Measurements from ENCODE around the gene NPRL2. TPM values are rescaled to one million over a fixed set of nuclear protein-coding genes. Genes with fewer than 3 reads are reported as not detected.
A peak's percentile ranks its signal among the peaks of the same experiment; 100 is the strongest.

Gene NPRL2
- total and polyA plus RNA-seq, 2 of the 13 experiments (the other 11 are each of a cell fraction or from before 2014, with no cell fraction given), result 30.6 to 51.4 TPM

DNA sequence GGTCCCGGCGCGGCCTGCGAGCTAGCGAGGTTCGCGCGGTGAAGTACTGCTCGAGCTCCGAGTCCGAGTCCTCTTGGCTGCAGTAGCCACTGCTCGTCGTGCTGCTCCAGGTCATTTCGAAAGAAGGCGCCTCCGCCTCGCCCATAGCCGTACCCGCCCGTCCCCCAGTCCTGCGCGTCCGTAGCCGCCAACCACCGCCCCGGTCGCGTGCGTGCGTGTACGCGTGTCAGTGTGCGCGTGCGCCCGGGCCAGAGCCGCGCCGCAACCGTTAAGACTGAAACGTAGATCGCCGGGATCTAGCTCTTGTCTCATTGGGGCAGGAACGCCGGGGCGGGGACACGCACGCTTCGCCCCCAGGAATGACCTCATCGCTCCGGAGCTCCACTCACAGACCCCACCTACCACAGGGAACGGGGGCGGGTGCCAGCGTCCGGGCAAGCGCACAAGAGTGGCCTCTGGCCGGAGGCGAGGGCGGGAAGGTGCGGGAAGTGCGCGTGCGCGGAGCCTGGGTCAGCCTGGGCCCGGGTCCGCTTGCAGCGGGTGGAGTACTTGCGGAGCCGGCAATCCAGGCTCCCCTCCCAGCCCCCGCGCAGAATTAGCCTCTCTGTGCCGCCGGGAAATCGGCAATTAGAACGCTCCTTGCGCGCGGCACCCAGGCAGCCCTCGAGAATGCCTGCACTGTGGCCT lies 13.3 kb downstream of the NPRL2 start (continued):
- TF ChIP-seq MLX (CRISPR knock-in tag; IDR thresholded peaks at IDR 0.05), result peak; percentile 22; the same call in 1 of the 2 replicates
- TF ChIP-seq TCF7 (IDR thresholded peaks at IDR 0.05; ENCODE audit: low read depth), result no peak
- no peak for TF ChIP-seq PAWR (CRISPR knock-in tag; IDR thresholded peaks at IDR 0.05; ENCODE audit: borderline replicate concordance)
- peak; percentile 77 for TF ChIP-seq ZFP36L1 (CRISPR knock-in tag; IDR thresholded peaks at IDR 0.05)
- no peak; the same call in 1 of the 2 replicates for TF ChIP-seq HMG20A (CRISPR knock-in tag; IDR thresholded peaks at IDR 0.05; ENCODE audit: borderline replicate concordance)
- 0 out of 2 replicates have a peak, but pooled peaks have one; percentile 56 for TF ChIP-seq JUNB (CRISPR knock-in tag; IDR thresholded peaks at IDR 0.05; ENCODE audit: borderline replicate concordance)
- peak; percentile 95 for TF ChIP-seq ZNF256 (CRISPR knock-in tag; conservative IDR thresholded peaks at IDR 0.05)
- no peak for TF ChIP-seq CEBPG (CRISPR knock-in tag; IDR thresholded peaks at IDR 0.05)
- peak; percentile 7; the same call in 1 of the 2 replicates for TF ChIP-seq KMT2B (CRISPR knock-in tag; IDR thresholded peaks at IDR 0.05)
- no peak for TF ChIP-seq ZNF7 (CRISPR knock-in tag; IDR thresholded peaks at IDR 0.05)
- peak; percentile 54; the same call in 1 of the 2 replicates for TF ChIP-seq ZNF563 (CRISPR knock-in tag; IDR thresholded peaks at IDR 0.05)
- TF ChIP-seq CHD2 (IDR thresholded peaks at IDR 0.05; ENCODE audit: low read depth, low read length), result no peak; the same call in 1 of the 2 replicates
- TF ChIP-seq, protein P1, sequence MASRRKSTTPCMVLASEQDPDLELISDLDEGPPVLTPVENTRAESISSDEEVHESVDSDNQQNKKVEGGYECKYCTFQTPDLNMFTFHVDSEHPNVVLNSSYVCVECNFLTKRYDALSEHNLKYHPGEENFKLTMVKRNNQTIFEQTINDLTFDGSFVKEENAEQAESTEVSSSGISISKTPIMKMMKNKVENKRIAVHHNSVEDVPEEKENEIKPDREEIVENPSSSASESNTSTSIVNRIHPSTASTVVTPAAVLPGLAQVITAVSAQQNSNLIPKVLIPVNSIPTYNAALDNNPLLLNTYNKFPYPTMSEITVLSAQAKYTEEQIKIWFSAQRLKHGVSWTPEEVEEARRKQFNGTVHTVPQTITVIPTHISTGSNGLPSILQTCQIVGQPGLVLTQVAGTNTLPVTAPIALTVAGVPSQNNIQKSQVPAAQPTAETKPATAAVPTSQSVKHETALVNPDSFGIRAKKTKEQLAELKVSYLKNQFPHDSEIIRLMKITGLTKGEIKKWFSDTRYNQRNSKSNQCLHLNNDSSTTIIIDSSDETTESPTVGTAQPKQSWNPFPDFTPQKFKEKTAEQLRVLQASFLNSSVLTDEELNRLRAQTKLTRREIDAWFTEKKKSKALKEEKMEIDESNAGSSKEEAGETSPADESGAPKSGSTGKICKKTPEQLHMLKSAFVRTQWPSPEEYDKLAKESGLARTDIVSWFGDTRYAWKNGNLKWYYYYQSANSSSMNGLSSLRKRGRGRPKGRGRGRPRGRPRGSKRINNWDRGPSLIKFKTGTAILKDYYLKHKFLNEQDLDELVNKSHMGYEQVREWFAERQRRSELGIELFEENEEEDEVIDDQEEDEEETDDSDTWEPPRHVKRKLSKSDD (CRISPR knock-in tag; IDR thresholded peaks at IDR 0.05; ENCODE audit: low read depth), result 0 out of 2 replicates have a peak, but pooled peaks have one; percentile 9
- TF ChIP-seq ZNF253 (CRISPR knock-in tag; IDR thresholded peaks at IDR 0.05; ENCODE audit: borderline replicate concordance), result peak; percentile 61; the same call in 1 of the 2 replicates
- no peak for TF ChIP-seq ATM (IDR thresholded peaks at IDR 0.05; ENCODE audit: borderline replicate concordance)
- no peak for TF ChIP-seq DDIT3 (CRISPR knock-in tag; IDR thresholded peaks at IDR 0.05)
- TF ChIP-seq MZF1 (CRISPR knock-in tag; IDR thresholded peaks at IDR 0.05; ENCODE audit: borderline replicate concordance), result peak; percentile 75; the same call in 1 of the 2 replicates
- peak; percentile 66; the same call in 1 of the 2 replicates for TF ChIP-seq ZNF782 (CRISPR knock-in tag; IDR thresholded peaks at IDR 0.05; ENCODE audit: borderline replicate concordance)
- TF ChIP-seq EHMT2 (IDR thresholded peaks at IDR 0.05; ENCODE audit: borderline replicate concordance, low read depth, low read length), result no peak
- TF ChIP-seq ZNF530 (CRISPR knock-in tag; IDR thresholded peaks at IDR 0.05; ENCODE audit: low read depth), result no peak
- TF ChIP-seq FOSL2 (CRISPR knock-in tag; IDR thresholded peaks at IDR 0.05), result peak; percentile 68
- TF ChIP-seq CREB1 (IDR thresholded peaks at IDR 0.05), result peak; percentile 82
- no peak; the same call in 1 of the 2 replicates for TF ChIP-seq CREB1 (CRISPR knock-in tag; IDR thresholded peaks at IDR 0.05)
- TF ChIP-seq ZNF605 (CRISPR knock-in tag; IDR thresholded peaks at IDR 0.05), result peak; percentile 98
- no peak for TF ChIP-seq HDAC6 (IDR thresholded peaks at IDR 0.05; ENCODE audit: low read depth, low read length)
- TF ChIP-seq ZNF616 (CRISPR knock-in tag; IDR thresholded peaks at IDR 0.05; ENCODE audit: low read depth), result no peak; the same call in 1 of the 2 replicates
- TF ChIP-seq HNRNPLL (IDR thresholded peaks at IDR 0.05; ENCODE audit: low read depth, low read length, poor library complexity, severe bottlenecking), result peak; percentile 91
- TF ChIP-seq MTF2 (CRISPR knock-in tag; IDR thresholded peaks at IDR 0.05; ENCODE audit: borderline replicate concordance), result 0 out of 2 replicates have a peak, but pooled peaks have one; percentile 62
- no peak for TF ChIP-seq ZNF225 (CRISPR knock-in tag; IDR thresholded peaks at IDR 0.05)

All from HepG2 (cell line).